A549 (cell line): Measurements from ENCODE around the gene SLC43A3. TPM values are rescaled to one million over a fixed set of nuclear protein-coding genes. Genes with fewer than 3 reads are reported as not detected.

ENCODE experiments used
- ATAC-seq, 2 experiments: fragments of 200-7000 bp in 1 of 2; fragments of >200 bp in 1 of 2; cut with Nextera tagmentation in 1 of 2; cut with Tn5 transposase in 1 of 2; 3 replicates each; pipeline versions ENCODE4 v1.8.0 to v1.9.1; 2018 to 2020; ENCODE audit warnings: mild to moderate bottlenecking in 1 of 2, moderate library complexity in 1 of 2
- CTCF ChIA-PET: fragments of 300-600 bp; sonication (Branson Sonifier 250); formaldehyde crosslinking; extraction: SDS; loops from one replicate; lab custom pipeline; 2021; ENCODE audit warnings: antibody characterized with exemption, inconsistent platforms; lab: Yijun Ruan, JAX
- POLR2A ChIA-PET: fragments of 350-600 bp; formaldehyde crosslinking; extraction: SDS; loops from one replicate; lab custom pipeline; 2021; ENCODE audit warnings: antibody characterized with exemption, inconsistent platforms; lab: Yijun Ruan, JAX
- DNase-seq, 2 experiments: peaks; one replicate each; pipeline versions ENCODE4 v3.0.0 to v3.0.0-alpha.2; 2011 to 2016; ENCODE audit warnings: low read depth in 1 of 2, low spot score in 1 of 2
- FAIRE-seq: peaks from 2 replicates; lab custom pipeline; 2011; peaks lifted over from hg19 to GRCh38; lab: Jason Lieb, UNC
- H3K27ac ChIP-seq, 2 experiments: fragments of >200 bp; sonication (Bioruptor Twin); formaldehyde crosslinking; 3 replicates each; pipeline ENCODE4 v1.5.1; 2016 to 2017
- H3K4me1 ChIP-seq: fragments of >200 bp; sonication (Bioruptor Twin); formaldehyde crosslinking; 3 replicates; pipeline ENCODE4 v1.6.1; 2016
- H3K4me2 ChIP-seq: fragments of >200 bp; sonication (Bioruptor Twin); formaldehyde crosslinking; 3 replicates; pipeline ENCODE4 v1.6.1; 2016
- H3K4me3 ChIP-seq: fragments of >200 bp; sonication (Bioruptor Twin); formaldehyde crosslinking; 3 replicates; pipeline ENCODE4 v1.5.1; 2016
- H3K9me3 ChIP-seq: fragments of >200 bp; sonication (Bioruptor Twin); formaldehyde crosslinking; 3 replicates; pipeline ENCODE4 v1.6.1; 2016
- BCL3 ChIP-seq: fragments of >200 bp; sonication (Bioruptor Twin); formaldehyde crosslinking; IDR thresholded peaks from 3 replicates; pipeline ENCODE4 v1.6.1; 2016
- CEBPB ChIP-seq, 2 experiments: fragments of >200 bp in 1 of 2; sonication (Bioruptor Twin) in 1 of 2; formaldehyde crosslinking in 1 of 2; IDR thresholded peaks; 2 replicates each; pipeline ENCODE4 v1.6.1; 2012 to 2016
- CHD4 ChIP-seq: fragments of 200-600 bp; sonication (generic); IDR thresholded peaks from 2 replicates; pipeline ENCODE4 v1.6.1; 2016; ENCODE audit warnings: antibody characterized with exemption, mild to moderate bottlenecking, borderline replicate concordance
- EHF ChIP-seq: fragments of 250-450 bp; sonication (Bioruptor Pico); IDR thresholded peaks from 2 replicates; pipeline ENCODE4 v1.5.0; 2020; ENCODE audit warnings: mild to moderate bottlenecking
- EHMT2 ChIP-seq: fragments of 200-600 bp; sonication (generic); IDR thresholded peaks from 2 replicates; pipeline ENCODE4 v1.6.1; 2016; ENCODE audit warnings: antibody characterized with exemption, low read depth, mild to moderate bottlenecking, moderate library complexity
- ELK1 ChIP-seq: fragments of 150-350 bp; IDR thresholded peaks from 2 replicates; pipeline ENCODE4 v1.6.1; 2014; ENCODE audit warnings: low read depth, mild to moderate bottlenecking, low read length
- FOXS1 ChIP-seq: fragments of 250-450 bp; sonication (Bioruptor Pico); IDR thresholded peaks from 2 replicates; pipeline ENCODE4 v1.5.0; 2020; ENCODE audit warnings: mild to moderate bottlenecking, moderate library complexity
- GATA3 ChIP-seq: IDR thresholded peaks from 2 replicates; pipeline ENCODE4 v1.6.1; 2012; ENCODE audit warnings: borderline replicate concordance
- HEYL ChIP-seq: fragments of 250-450 bp; sonication (Bioruptor Pico); IDR thresholded peaks from 2 replicates; pipeline ENCODE4 v1.8.0; 2021; ENCODE audit warnings: mild to moderate bottlenecking, moderate library complexity
- HOXB13 ChIP-seq: fragments of 250-450 bp; sonication (Bioruptor Pico); IDR thresholded peaks from 2 replicates; pipeline ENCODE4 v1.5.0; 2020; ENCODE audit warnings: low read depth, mild to moderate bottlenecking, moderate library complexity
- JUN ChIP-seq, 2 experiments: fragments of >200 bp; sonication (Bioruptor Twin); formaldehyde crosslinking; IDR thresholded peaks; 2 replicates in 1 of 2; 3 replicates in 1 of 2; pipeline ENCODE4 v1.6.1; 2016 to 2017
- MAX ChIP-seq: IDR thresholded peaks from 2 replicates; pipeline ENCODE4 v1.6.1; 2012
- MAZ ChIP-seq: fragments of 150-350 bp; IDR thresholded peaks from 2 replicates; pipeline ENCODE4 v1.6.1; 2014; ENCODE audit warnings: antibody characterized with exemption, low read depth, low read length, borderline replicate concordance
- MYC ChIP-seq: IDR thresholded peaks from 2 replicates; pipeline ENCODE4 v1.6.1; 2012; ENCODE audit warnings: mild to moderate bottlenecking, inconsistent platforms, low read length, improper control_type of control experiment, borderline replicate concordance
- NPAS2 ChIP-seq: fragments of 250-450 bp; sonication (Bioruptor Pico); IDR thresholded peaks from 2 replicates; pipeline ENCODE4 v1.8.0; 2022; ENCODE audit warnings: mild to moderate bottlenecking, moderate library complexity, borderline replicate concordance
- POLR2A ChIP-seq: IDR thresholded peaks from 2 replicates; pipeline ENCODE4 v1.6.1; 2012; ENCODE audit warnings: mild to moderate bottlenecking, low read length
- REST ChIP-seq: fragments of 200-600 bp; sonication (generic); IDR thresholded peaks from 2 replicates; pipeline ENCODE4 v1.6.1; 2016; ENCODE audit warnings: antibody characterized with exemption, mild to moderate bottlenecking, moderate library complexity
- RNF2 ChIP-seq: fragments of 200-600 bp; sonication (generic); IDR thresholded peaks from 2 replicates; pipeline ENCODE4 v1.6.1; 2016; ENCODE audit warnings: low read depth, mild to moderate bottlenecking, antibody characterized with exemption, moderate library complexity, borderline replicate concordance
- SREBF2 ChIP-seq: fragments of 450-650 bp; IDR thresholded peaks from 2 replicates; pipeline ENCODE4 v1.6.1; 2014; ENCODE audit warnings: mild to moderate bottlenecking, moderate library complexity
- USF2 ChIP-seq: fragments of 450-650 bp; IDR thresholded peaks from 2 replicates; pipeline ENCODE4 v1.6.1; 2014; ENCODE audit warnings: antibody characterized with exemption
- ZC3H11A ChIP-seq: fragments of 450-650 bp; IDR thresholded peaks from 2 replicates; pipeline ENCODE4 v1.6.1; 2014; ENCODE audit warnings: antibody characterized with exemption, mild to moderate bottlenecking
- ZFP36 ChIP-seq: fragments of 450-650 bp; IDR thresholded peaks from 2 replicates; pipeline ENCODE4 v1.6.1; 2014; ENCODE audit warnings: borderline replicate concordance; ENCODE audit not compliant: partially characterized antibody
- WGBS: methylation state at CpG from one replicate; pipeline ENCODE4 v1.1.6; 2017; ENCODE audit errors: missing lambda C conversion rate; 5-methylcytosine and 5-hydroxymethylcytosine counted together
- polyA plus RNA-seq, 4 experiments: library from polyadenylated mRNA; depleted of rRNA in 3 of 4; stranded (reverse); fragments of >200 nt; fragmentation: RNase III in 1 of 4; extraction: RNeasy Plus Mini Kit Qiagen cat#74134 plus additional on column Dnase treatment in 1 of 4; gene quantifications; 2 replicates in 3 of 4; 3 replicates in 1 of 4; pipeline ENCODE4 v1.2.3, GENCODE V29; 2011 to 2017

The SLC43A3 gene
- polyA plus RNA-seq, 2 of the 4 experiments (the other 2 are of a cell fraction) = 0.12 to 0.30 TPM

GRCh38 chr11:57379732-57380131 is 47.2 kb downstream of the SLC43A3 start:
- ATAC-seq = peak in 1 of 2 experiments; percentile 44; a peak in 3 of 6 replicates
- WGBS = 15% methylated on average over 10 of the region's 10 CpGs
- TF ChIP-seq BCL3 = no peak
- peak; percentile 98 for TF ChIP-seq EHMT2
- no peak for TF ChIP-seq FOXS1 (CRISPR knock-in tag)
- peak; percentile 97 for TF ChIP-seq REST
- no peak for TF ChIP-seq USF2
- no peak for TF ChIP-seq CHD4
- no peak for TF ChIP-seq CEBPB (IDR thresholded peaks at IDR 0.05)
- TF ChIP-seq MAX = no peak
- TF ChIP-seq HOXB13 = no peak
- no peak for TF ChIP-seq HEYL (CRISPR knock-in tag)
- DNase-seq = peak in 1 of 2 experiments; percentile 48
- Histone ChIP-seq H3K4me3 (no peak overlapping the region), H3K9me3 (no peaks in the 10 kb centered on the region), H3K4me1 (peaks cover 17% of the 10 kb centered on the region; the same call in 2 of the 3 replicates), H3K27ac (no peak overlapping the region), H3K4me2 (no peak overlapping the region)
- CTCF ChIA-PET = interaction anchor here (0.7 to 3.2 kb wide), 4 partner anchors 21 to 78 kb away, joined by 3 to 10 read pairs (median 4); no protein-coding TSS in a partner anchor
- no peak for FAIRE-seq
- POLR2A ChIA-PET = no interaction called here

GRCh38 chr11:57378186-57378585 is 48.7 kb downstream of the SLC43A3 start:
- Histone ChIP-seq H3K9me3 (no peaks in the 10 kb centered on the region), H3K27ac (no peak overlapping the region), H3K4me2 (peak overlapping the region; percentile 27; the same call in 2 of the 3 replicates), H3K4me1 (peaks cover 17% of the 10 kb centered on the region; the same call in 2 of the 3 replicates), H3K4me3 (no peak overlapping the region)
- ATAC-seq (peak in 1 of 2 experiments; percentile 19; a peak in 2 of 6 replicates), FAIRE-seq (no peak), DNase-seq (no peak)
- ChIA-PET CTCF (interaction anchor here (3.2 kb wide), 1 partner anchor 79 kb away, joined by 10 read pairs; no protein-coding TSS in a partner anchor), POLR2A (no interaction called here)
- TF ChIP-seq JUN (IDR thresholded peaks at IDR 0.05) = no peak
- TF ChIP-seq POLR2A = no peak

GRCh38 chr11:57377107-57377506 is 49.8 kb downstream of the SLC43A3 start:
- ATAC-seq (no peak; a peak in 1 of 6 replicates), FAIRE-seq (no peak), DNase-seq (no peak)
- 51% methylated on average over 5 of the region's 5 CpGs for WGBS
- no peak overlapping the region for H3K27ac ChIP-seq
- no peaks in the 10 kb centered on the region for H3K9me3 ChIP-seq
- no peak overlapping the region for H3K4me2 ChIP-seq
- POLR2A ChIA-PET = no interaction called here
- H3K4me3 ChIP-seq = no peak overlapping the region
- H3K4me1 ChIP-seq = peaks cover 17% of the 10 kb centered on the region; the same call in 2 of the 3 replicates
- CTCF ChIA-PET = interaction anchor here (3.2 kb wide), 1 partner anchor 81 kb away, joined by 10 read pairs; no protein-coding TSS in a partner anchor
- TF ChIP-seq GATA3 (no peak), SREBF2 (no peak), JUN (IDR thresholded peaks at IDR 0.05) (no peak), NPAS2 (no peak), EHF (CRISPR knock-in tag) (no peak), ELK1 (no peak), ZFP36 (no peak), MYC (no peak), CHD4 (no peak), ZC3H11A (no peak), RNF2 (no peak), REST (no peak), MAZ (no peak), FOXS1 (CRISPR knock-in tag) (no peak)
